NCI-H2171 treated with DMSO at 0.1 percent for 48 hours (cell line): ENCODE results near the gene POTEM.
"Not testable (repeated sequence)": the region's sequence is repeated elsewhere in the genome, so short reads cannot be mapped to it uniquely, and the experiment has no call there.

ENCODE experiments used
- DNase-seq: peaks from one replicate; lab custom pipeline; 2025; lab: John Stamatoyannopoulos, UW

The POTEM gene

GRCh38 chr14:19038060-19038664 is 70.9 kb downstream of the POTEM start:
- not testable (repeated sequence) for DNase-seq

- DNase-seq = not testable (repeated sequence)
These were observed 71.6 kb downstream of the POTEM start for GRCh38 chr14:19038785-19039184.

GRCh38 chr14:19043384-19043783 is 76.2 kb downstream of the POTEM start:
- not testable (repeated sequence) for DNase-seq
